ENCODE measurements around the gene SUSD4.

SUSD4 gene

DNA sequence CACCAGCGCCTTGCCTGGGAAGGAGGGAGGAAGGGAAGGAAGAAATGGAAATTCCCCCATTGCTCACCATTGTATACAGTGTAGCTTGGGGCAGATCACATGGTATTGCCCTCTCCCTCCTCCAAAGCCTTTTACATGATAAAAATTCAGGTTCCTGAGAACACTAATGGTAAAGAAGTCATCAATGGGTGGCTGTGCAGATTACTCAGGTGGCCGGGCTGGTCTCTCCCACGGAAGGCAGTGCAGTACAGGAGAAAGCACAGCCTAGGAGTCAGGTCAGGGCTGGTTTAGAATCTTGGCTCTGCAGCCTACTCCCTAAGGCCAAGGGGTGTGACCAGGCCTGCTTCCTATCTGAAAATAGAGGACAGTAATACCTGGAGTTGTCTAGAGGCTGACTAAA lies 107.9 kb downstream of the SUSD4 start:
- TF ChIP-seq FOXM1 (IDR thresholded peaks at IDR 0.05; ENCODE audit: borderline replicate concordance, low read depth) (no peak), USF1 (IDR thresholded peaks at IDR 0.05) (no peak)

GRCh38 chr1:223253916-223254315 lies 110.1 kb downstream of the SUSD4 start:
- TF ChIP-seq RAD21 (IDR thresholded peaks at IDR 0.05; ENCODE audit: low read depth) (no peak), TEAD4 (IDR thresholded peaks at IDR 0.05) (no peak), EP300 (IDR thresholded peaks at IDR 0.05; ENCODE audit: borderline replicate concordance) (no peak), TAF1 (IDR thresholded peaks at IDR 0.05; ENCODE audit: low read depth) (no peak), USF1 (IDR thresholded peaks at IDR 0.05) (no peak), EGR1 (IDR thresholded peaks at IDR 0.05) (no peak), CREB1 (IDR thresholded peaks at IDR 0.05; ENCODE audit: low read depth) (no peak), CEBPB (IDR thresholded peaks at IDR 0.05) (no peak), YY1 (IDR thresholded peaks at IDR 0.05; ENCODE audit: low read depth) (no peak), TCF12 (IDR thresholded peaks at IDR 0.05; ENCODE audit: low read depth) (no peak), ZBTB7A (IDR thresholded peaks at IDR 0.05; ENCODE audit: low read depth) (no peak), NFIC (IDR thresholded peaks at IDR 0.05) (no peak), FOXM1 (IDR thresholded peaks at IDR 0.05; ENCODE audit: borderline replicate concordance, low read depth) (no peak)
- TF ChIP-seq, protein P1, sequence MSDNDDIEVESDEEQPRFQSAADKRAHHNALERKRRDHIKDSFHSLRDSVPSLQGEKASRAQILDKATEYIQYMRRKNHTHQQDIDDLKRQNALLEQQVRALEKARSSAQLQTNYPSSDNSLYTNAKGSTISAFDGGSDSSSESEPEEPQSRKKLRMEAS (IDR thresholded peaks at IDR 0.05) = no peak
- TF ChIP-seq, protein P2, sequence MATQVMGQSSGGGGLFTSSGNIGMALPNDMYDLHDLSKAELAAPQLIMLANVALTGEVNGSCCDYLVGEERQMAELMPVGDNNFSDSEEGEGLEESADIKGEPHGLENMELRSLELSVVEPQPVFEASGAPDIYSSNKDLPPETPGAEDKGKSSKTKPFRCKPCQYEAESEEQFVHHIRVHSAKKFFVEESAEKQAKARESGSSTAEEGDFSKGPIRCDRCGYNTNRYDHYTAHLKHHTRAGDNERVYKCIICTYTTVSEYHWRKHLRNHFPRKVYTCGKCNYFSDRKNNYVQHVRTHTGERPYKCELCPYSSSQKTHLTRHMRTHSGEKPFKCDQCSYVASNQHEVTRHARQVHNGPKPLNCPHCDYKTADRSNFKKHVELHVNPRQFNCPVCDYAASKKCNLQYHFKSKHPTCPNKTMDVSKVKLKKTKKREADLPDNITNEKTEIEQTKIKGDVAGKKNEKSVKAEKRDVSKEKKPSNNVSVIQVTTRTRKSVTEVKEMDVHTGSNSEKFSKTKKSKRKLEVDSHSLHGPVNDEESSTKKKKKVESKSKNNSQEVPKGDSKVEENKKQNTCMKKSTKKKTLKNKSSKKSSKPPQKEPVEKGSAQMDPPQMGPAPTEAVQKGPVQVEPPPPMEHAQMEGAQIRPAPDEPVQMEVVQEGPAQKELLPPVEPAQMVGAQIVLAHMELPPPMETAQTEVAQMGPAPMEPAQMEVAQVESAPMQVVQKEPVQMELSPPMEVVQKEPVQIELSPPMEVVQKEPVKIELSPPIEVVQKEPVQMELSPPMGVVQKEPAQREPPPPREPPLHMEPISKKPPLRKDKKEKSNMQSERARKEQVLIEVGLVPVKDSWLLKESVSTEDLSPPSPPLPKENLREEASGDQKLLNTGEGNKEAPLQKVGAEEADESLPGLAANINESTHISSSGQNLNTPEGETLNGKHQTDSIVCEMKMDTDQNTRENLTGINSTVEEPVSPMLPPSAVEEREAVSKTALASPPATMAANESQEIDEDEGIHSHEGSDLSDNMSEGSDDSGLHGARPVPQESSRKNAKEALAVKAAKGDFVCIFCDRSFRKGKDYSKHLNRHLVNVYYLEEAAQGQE (IDR thresholded peaks at IDR 0.05; ENCODE audit: low read depth) = no peak

GRCh38 chr1:223250632-223251015 lies 113.4 kb downstream of the SUSD4 start:
- TF ChIP-seq NFIC (IDR thresholded peaks at IDR 0.05) = no peak
- TF ChIP-seq CREB1 (IDR thresholded peaks at IDR 0.05; ENCODE audit: low read depth) = no peak
- TF ChIP-seq CEBPB (IDR thresholded peaks at IDR 0.05) = no peak
- no peak for TF ChIP-seq FOXM1 (IDR thresholded peaks at IDR 0.05; ENCODE audit: borderline replicate concordance, low read depth)
- TF ChIP-seq EP300 (IDR thresholded peaks at IDR 0.05; ENCODE audit: borderline replicate concordance) = no peak
- TF ChIP-seq, protein P2 (IDR thresholded peaks at IDR 0.05; ENCODE audit: low read depth) = no peak
- TF ChIP-seq TCF12 (IDR thresholded peaks at IDR 0.05; ENCODE audit: low read depth) = no peak
- no peak for TF ChIP-seq TAF1 (IDR thresholded peaks at IDR 0.05; ENCODE audit: low read depth)
- no peak for TF ChIP-seq EGR1 (IDR thresholded peaks at IDR 0.05)
- no peak for TF ChIP-seq ZBTB7A (IDR thresholded peaks at IDR 0.05; ENCODE audit: low read depth)

GRCh38 chr1:223249854-223250631 lies 113.9 kb downstream of the SUSD4 start:
- no peak for TF ChIP-seq RAD21 (IDR thresholded peaks at IDR 0.05; ENCODE audit: low read depth)
- TF ChIP-seq TEAD4 (IDR thresholded peaks at IDR 0.05) = no peak
- TF ChIP-seq, protein P2 (IDR thresholded peaks at IDR 0.05; ENCODE audit: low read depth) = no peak
- no peak for TF ChIP-seq CREB1 (IDR thresholded peaks at IDR 0.05; ENCODE audit: low read depth)

- TF ChIP-seq TCF12 (IDR thresholded peaks at IDR 0.05; ENCODE audit: low read depth) (no peak), RAD21 (IDR thresholded peaks at IDR 0.05; ENCODE audit: low read depth) (no peak), CEBPB (IDR thresholded peaks at IDR 0.05) (no peak), USF1 (IDR thresholded peaks at IDR 0.05) (no peak), NFIC (IDR thresholded peaks at IDR 0.05) (no peak), ZBTB7A (IDR thresholded peaks at IDR 0.05; ENCODE audit: low read depth) (no peak), TEAD4 (IDR thresholded peaks at IDR 0.05) (no peak), EP300 (IDR thresholded peaks at IDR 0.05; ENCODE audit: borderline replicate concordance) (no peak), EGR1 (IDR thresholded peaks at IDR 0.05) (no peak), YY1 (IDR thresholded peaks at IDR 0.05; ENCODE audit: low read depth) (no peak), CREB1 (IDR thresholded peaks at IDR 0.05; ENCODE audit: low read depth) (no peak), FOXM1 (IDR thresholded peaks at IDR 0.05; ENCODE audit: borderline replicate concordance, low read depth) (no peak)
- TF ChIP-seq, protein P1 (IDR thresholded peaks at IDR 0.05) = no peak
- TF ChIP-seq, protein P2 (IDR thresholded peaks at IDR 0.05; ENCODE audit: low read depth) = no peak
These were observed 115.2 kb downstream of the SUSD4 start for GRCh38 chr1:223248770-223249140.

Data from Ishikawa (cell line).